ENCODE results near the gene CCDC92. TPM values are rescaled to one million over a fixed set of nuclear protein-coding genes. Genes with fewer than 3 reads are reported as not detected.

The CCDC92 gene
- total and polyA plus RNA-seq, 2 of the 13 experiments (the other 11 are each of a cell fraction or from before 2014, with no cell fraction given), result 5.4 to 14.7 TPM

DNA sequence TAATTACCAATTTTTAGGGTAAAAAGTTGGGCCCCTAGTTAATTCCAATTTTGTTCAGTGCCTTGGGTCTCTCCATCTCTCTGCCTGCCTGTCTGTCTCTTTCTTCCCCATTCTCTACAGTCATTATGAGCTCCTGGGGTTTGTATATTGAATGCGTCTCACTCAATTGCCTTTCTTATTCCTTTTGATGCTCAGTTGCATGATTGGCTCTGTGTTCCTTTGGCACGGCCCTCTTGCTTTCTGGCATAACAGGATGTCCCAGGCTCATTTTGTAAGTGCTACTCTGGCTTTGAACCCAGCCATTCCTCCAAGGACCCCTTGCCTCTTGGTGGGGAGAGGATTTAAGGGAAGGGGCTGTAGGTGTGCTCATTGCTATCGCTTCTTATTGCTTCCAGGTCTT, 36.0 kb upstream of the CCDC92 start:
- H2AFZ ChIP-seq (ENCODE audit: low read length), result no peak overlapping the region
- peaks cover 10% of the 10 kb centered on the region for H4K20me1 ChIP-seq (ENCODE audit: insufficient read depth, low read length)
- no peak for DNase-seq (ENCODE audit: low spot score)
- H3K9me3 ChIP-seq (ENCODE audit: low read length), result no peaks in the 10 kb centered on the region
- peaks cover 13 to 82% of the 10 kb centered on the region in 2 experiments; a peak in 4 of 5 replicates for H3K36me3 ChIP-seq (replicated peaks in 1 of 2; ENCODE audit: control insufficient read depth in 1 of 2, insufficient read depth in 2 of 2, low read length in 2 of 2)
- H3K27me3 ChIP-seq (ENCODE audit: control insufficient read depth in 1 of 2, insufficient read depth in 2 of 2, low read length in 2 of 2), result no peaks in the 10 kb centered on the region
- FAIRE-seq, result no peak
- H3K4me1 ChIP-seq (ENCODE audit: insufficient read depth, low read length), result 0 out of 2 replicates have a peak, but pooled peaks cover 7% of the 10 kb centered on the region
- no peak overlapping the region for H3K9ac ChIP-seq (ENCODE audit: insufficient read depth, low read depth, low read length)
- H3K27ac ChIP-seq (ENCODE audit: extremely low read length, insufficient read depth, low read length), result no peak overlapping the region
- no peak for TF ChIP-seq ZFP1 (CRISPR knock-in tag; IDR thresholded peaks at IDR 0.05)
- peaks cover 2% of the 10 kb centered on the region for H3K79me2 ChIP-seq (ENCODE audit: insufficient read depth, low read length)
- in situ Hi-C loops (cut with HindIII; ENCODE audit: extremely low pct_ligation_motif_present, low pct_unique_long_range_greater_than_20kb) (no loop called here), intact Hi-C loops (cut with micrococcal nuclease; ENCODE audit: unreplicated experiment) (no loop called here)
- WGBS (ENCODE audit: low lambda C conversion rate), result 95% methylated on average over 3 of the region's 3 CpGs
- no peak overlapping the region for H3K4me2 ChIP-seq (ENCODE audit: low read depth, low read length)
- no peak overlapping the region for H3K4me3 ChIP-seq (replicated peaks in 1 of 3; ENCODE audit: insufficient read depth in 1 of 3, low read depth in 2 of 3, low read length in 3 of 3)
- POLR2A ChIA-PET, result no interaction called here
- BruUV-seq (replicated peaks), result no TSS peak
- CTCF ChIA-PET (ENCODE audit: low intra/inter-chr PET ratio, low total read pairs), result no interaction called here
- no peak for ATAC-seq

DNA sequence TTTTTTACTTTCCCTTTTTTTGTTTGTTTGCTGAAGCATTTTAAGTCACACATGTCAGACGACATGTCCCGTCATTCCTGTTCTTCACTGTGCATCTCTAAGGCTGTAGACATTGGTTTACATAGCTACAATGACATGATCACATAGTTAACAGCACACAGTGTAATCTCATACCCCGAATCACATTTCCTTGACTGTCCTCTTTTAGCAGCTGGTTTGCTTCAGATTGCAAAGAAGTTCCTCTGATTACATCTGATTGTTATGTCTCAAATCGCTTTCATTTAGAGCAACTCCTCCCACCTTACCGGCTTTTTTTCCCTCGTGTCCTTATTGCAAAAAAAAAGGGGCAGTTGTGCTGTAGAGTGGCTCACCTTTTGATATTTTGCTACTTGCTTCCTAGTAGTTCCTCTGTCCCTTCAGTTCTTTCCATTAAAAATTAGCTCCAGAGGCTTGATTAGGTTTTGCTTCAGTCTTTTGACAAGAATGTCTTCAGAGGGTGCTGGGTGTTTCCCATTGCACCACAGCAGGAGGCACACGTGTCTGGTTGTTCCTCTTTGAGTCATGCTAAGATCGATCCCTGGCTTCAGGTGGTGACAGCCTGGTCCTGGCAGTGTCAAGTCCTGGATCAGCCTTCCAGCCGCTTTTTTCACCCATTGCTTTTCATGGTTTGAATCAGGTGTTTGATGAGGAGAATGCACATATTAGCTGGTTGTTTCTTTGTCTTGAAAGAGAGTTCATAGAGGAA, 35.4 kb upstream of the CCDC92 start:
- TF ChIP-seq, protein P1, sequence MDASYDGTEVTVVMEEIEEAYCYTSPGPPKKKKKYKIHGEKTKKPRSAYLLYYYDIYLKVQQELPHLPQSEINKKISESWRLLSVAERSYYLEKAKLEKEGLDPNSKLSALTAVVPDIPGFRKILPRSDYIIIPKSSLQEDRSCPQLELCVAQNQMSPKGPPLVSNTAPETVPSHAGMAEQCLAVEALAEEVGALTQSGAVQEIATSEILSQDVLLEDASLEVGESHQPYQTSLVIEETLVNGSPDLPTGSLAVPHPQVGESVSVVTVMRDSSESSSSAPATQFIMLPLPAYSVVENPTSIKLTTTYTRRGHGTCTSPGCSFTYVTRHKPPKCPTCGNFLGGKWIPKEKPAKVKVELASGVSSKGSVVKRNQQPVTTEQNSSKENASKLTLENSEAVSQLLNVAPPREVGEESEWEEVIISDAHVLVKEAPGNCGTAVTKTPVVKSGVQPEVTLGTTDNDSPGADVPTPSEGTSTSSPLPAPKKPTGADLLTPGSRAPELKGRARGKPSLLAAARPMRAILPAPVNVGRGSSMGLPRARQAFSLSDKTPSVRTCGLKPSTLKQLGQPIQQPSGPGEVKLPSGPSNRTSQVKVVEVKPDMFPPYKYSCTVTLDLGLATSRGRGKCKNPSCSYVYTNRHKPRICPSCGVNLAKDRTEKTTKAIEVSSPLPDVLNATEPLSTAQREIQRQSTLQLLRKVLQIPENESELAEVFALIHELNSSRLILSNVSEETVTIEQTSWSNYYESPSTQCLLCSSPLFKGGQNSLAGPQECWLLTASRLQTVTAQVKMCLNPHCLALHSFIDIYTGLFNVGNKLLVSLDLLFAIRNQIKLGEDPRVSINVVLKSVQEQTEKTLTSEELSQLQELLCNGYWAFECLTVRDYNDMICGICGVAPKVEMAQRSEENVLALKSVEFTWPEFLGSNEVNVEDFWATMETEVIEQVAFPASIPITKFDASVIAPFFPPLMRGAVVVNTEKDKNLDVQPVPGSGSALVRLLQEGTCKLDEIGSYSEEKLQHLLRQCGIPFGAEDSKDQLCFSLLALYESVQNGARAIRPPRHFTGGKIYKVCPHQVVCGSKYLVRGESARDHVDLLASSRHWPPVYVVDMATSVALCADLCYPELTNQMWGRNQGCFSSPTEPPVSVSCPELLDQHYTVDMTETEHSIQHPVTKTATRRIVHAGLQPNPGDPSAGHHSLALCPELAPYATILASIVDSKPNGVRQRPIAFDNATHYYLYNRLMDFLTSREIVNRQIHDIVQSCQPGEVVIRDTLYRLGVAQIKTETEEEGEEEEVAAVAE (CRISPR knock-in tag; IDR thresholded peaks at IDR 0.05; ENCODE audit: borderline replicate concordance), result no peak
- TF ChIP-seq ZNF329 (CRISPR knock-in tag; IDR thresholded peaks at IDR 0.05; ENCODE audit: low read depth), result no peak
- Histone ChIP-seq H3K4me2 (ENCODE audit: low read depth, low read length) (no peak overlapping the region), H3K4me1 (ENCODE audit: insufficient read depth, low read length) (0 out of 2 replicates have a peak, but pooled peaks cover 7% of the 10 kb centered on the region), H3K9me3 (ENCODE audit: low read length) (no peaks in the 10 kb centered on the region), H3K27ac (ENCODE audit: extremely low read length, insufficient read depth, low read length) (no peak overlapping the region), H3K9ac (ENCODE audit: insufficient read depth, low read depth, low read length) (no peak overlapping the region), H3K79me2 (ENCODE audit: insufficient read depth, low read length) (peaks cover 2% of the 10 kb centered on the region), H3K36me3 (replicated peaks in 1 of 2; ENCODE audit: control insufficient read depth in 1 of 2, insufficient read depth in 2 of 2, low read length in 2 of 2) (peaks cover 12 to 80% of the 10 kb centered on the region in 2 experiments; a peak in 4 of 5 replicates), H3K4me3 (replicated peaks in 1 of 3; ENCODE audit: insufficient read depth in 1 of 3, low read depth in 2 of 3, low read length in 3 of 3) (no peak overlapping the region), H4K20me1 (ENCODE audit: insufficient read depth, low read length) (peaks cover 10% of the 10 kb centered on the region), H3K27me3 (ENCODE audit: control insufficient read depth in 1 of 2, insufficient read depth in 2 of 2, low read length in 2 of 2) (no peaks in the 10 kb centered on the region), H2AFZ (ENCODE audit: low read length) (no peak overlapping the region)
- no TSS peak for BruUV-seq (replicated peaks)
- DNase-seq (ENCODE audit: low spot score), result no peak
- no peak for FAIRE-seq
- intact Hi-C loops (cut with micrococcal nuclease; ENCODE audit: unreplicated experiment) (no loop called here), in situ Hi-C loops (cut with HindIII; ENCODE audit: extremely low pct_ligation_motif_present, low pct_unique_long_range_greater_than_20kb) (no loop called here)
- CTCF ChIA-PET (ENCODE audit: low intra/inter-chr PET ratio, low total read pairs), result no interaction called here
- WGBS (ENCODE audit: low lambda C conversion rate), result 95% methylated on average over 9 of the region's 9 CpGs
- POLR2A ChIA-PET, result no interaction called here
- no peak for ATAC-seq

All from HepG2 (cell line).